ENCODE measurements around the gene DZIP1L. TPM values are rescaled to one million over a fixed set of nuclear protein-coding genes. Genes with fewer than 3 reads are reported as not detected.

The DZIP1L gene
- total RNA-seq, 2 experiments from 2014 or later, result not detected

GRCh38 chr3:138139691-138140090 is 24.3 kb upstream of the DZIP1L start:
- CTCF ChIA-PET, result no interaction called here
- TF ChIP-seq CTCF (IDR thresholded peaks at IDR 0.05), result no peak
- H3K27me3 Mint-ChIP-seq, result peaks cover 41% of the 10 kb centered on the region
- no peaks in the 10 kb centered on the region for H3K4me1 Mint-ChIP-seq (ENCODE audit: low read depth)
- no peaks in the 10 kb centered on the region for H3K9me3 ChIP-seq (ENCODE audit: control insufficient read depth in 1 of 2, insufficient read depth in 1 of 2, low read length in 2 of 2)
- no peak overlapping the region for H3K27ac Mint-ChIP-seq
- no peaks in the 10 kb centered on the region for H3K27me3 ChIP-seq (ENCODE audit: control insufficient read depth in 1 of 2, insufficient read depth in 2 of 2, low read length in 2 of 2)
- H3K36me3 Mint-ChIP-seq (ENCODE audit: low read depth), result no peaks in the 10 kb centered on the region
- intact Hi-C loops (cut with DNase I, micrococcal nuclease), result no loop called here
- no peak overlapping the region for H3K4me3 Mint-ChIP-seq
- no peaks in the 10 kb centered on the region for H3K9me3 Mint-ChIP-seq
- POLR2A ChIA-PET, result no interaction called here
- no peak overlapping the region for H3K27ac ChIP-seq (ENCODE audit: low read depth in 1 of 2, low read length in 2 of 2)
- H3K4me1 ChIP-seq (ENCODE audit: insufficient read depth, low read length), result no peaks in the 10 kb centered on the region
- H3K4me3 ChIP-seq (ENCODE audit: low read length), result no peak overlapping the region
- DNase-seq (no peak), ATAC-seq (ENCODE audit: poor library complexity) (no peak)
- H3K36me3 ChIP-seq (ENCODE audit: insufficient read depth, low read length), result no peaks in the 10 kb centered on the region

GRCh38 chr3:138137861-138138260 is 22.5 kb upstream of the DZIP1L start:
- no peaks in the 10 kb centered on the region for H3K9me3 Mint-ChIP-seq
- Histone ChIP-seq H3K9me3 (ENCODE audit: control insufficient read depth in 1 of 2, insufficient read depth in 1 of 2, low read length in 2 of 2) (no peaks in the 10 kb centered on the region), H3K36me3 (ENCODE audit: insufficient read depth, low read length) (no peaks in the 10 kb centered on the region), H3K27me3 (ENCODE audit: control insufficient read depth in 1 of 2, insufficient read depth in 2 of 2, low read length in 2 of 2) (no peaks in the 10 kb centered on the region), H3K27ac (ENCODE audit: low read depth in 1 of 2, low read length in 2 of 2) (no peak overlapping the region), H3K4me1 (ENCODE audit: insufficient read depth, low read length) (no peaks in the 10 kb centered on the region), H3K4me3 (ENCODE audit: low read length) (no peak overlapping the region)
- H3K36me3 Mint-ChIP-seq (ENCODE audit: low read depth), result no peaks in the 10 kb centered on the region
- ChIA-PET CTCF (no interaction called here), POLR2A (no interaction called here)
- no peak overlapping the region for H3K27ac Mint-ChIP-seq
- H3K4me1 Mint-ChIP-seq (ENCODE audit: low read depth), result no peaks in the 10 kb centered on the region
- H3K4me3 Mint-ChIP-seq, result no peak overlapping the region
- H3K27me3 Mint-ChIP-seq, result peaks cover 36% of the 10 kb centered on the region
- DNase-seq, result peak in 1 of 14 experiments; percentile 9
- intact Hi-C loops (cut with DNase I, micrococcal nuclease), result no loop called here
- ATAC-seq (ENCODE audit: poor library complexity), result no peak
- no peak for TF ChIP-seq CTCF (IDR thresholded peaks at IDR 0.05)

GRCh38 chr3:138136201-138136600 is 20.8 kb upstream of the DZIP1L start:
- no peaks in the 10 kb centered on the region for H3K4me1 Mint-ChIP-seq (ENCODE audit: low read depth)
- intact Hi-C loops (cut with DNase I, micrococcal nuclease), result no loop called here
- Histone ChIP-seq H3K36me3 (ENCODE audit: insufficient read depth, low read length) (no peaks in the 10 kb centered on the region), H3K4me1 (ENCODE audit: insufficient read depth, low read length) (no peaks in the 10 kb centered on the region), H3K9me3 (ENCODE audit: control insufficient read depth in 1 of 2, insufficient read depth in 1 of 2, low read length in 2 of 2) (no peaks in the 10 kb centered on the region), H3K27ac (ENCODE audit: low read depth in 1 of 2, low read length in 2 of 2) (no peak overlapping the region), H3K4me3 (ENCODE audit: low read length) (no peak overlapping the region), H3K27me3 (ENCODE audit: control insufficient read depth in 1 of 2, insufficient read depth in 2 of 2, low read length in 2 of 2) (no peaks in the 10 kb centered on the region)
- TF ChIP-seq CTCF (IDR thresholded peaks at IDR 0.05), result no peak
- CTCF ChIA-PET, result no interaction called here
- no peak for DNase-seq
- POLR2A ChIA-PET, result no interaction called here
- no peak overlapping the region for H3K4me3 Mint-ChIP-seq
- H3K27ac Mint-ChIP-seq, result no peak overlapping the region
- no peaks in the 10 kb centered on the region for H3K36me3 Mint-ChIP-seq (ENCODE audit: low read depth)
- no peak for ATAC-seq (ENCODE audit: poor library complexity)
- H3K27me3 Mint-ChIP-seq, result peaks cover 24% of the 10 kb centered on the region
- no peaks in the 10 kb centered on the region for H3K9me3 Mint-ChIP-seq

Measured in CD4-positive, alpha-beta T cell (primary cell).